K562 (cell line): ENCODE data around the gene SFI1. TPM values are rescaled to one million over a fixed set of nuclear protein-coding genes. Genes with fewer than 3 reads are reported as not detected.

Experiments
- ATAC-seq: fragments of 200-7000 bp; cut with Tn5 transposase; 3 replicates; pipeline ENCODE4 v1.9.1; 2020; ENCODE audit warnings: moderate library complexity
- BruUV-seq: library from RNA; stranded (reverse); fragments of 400-500 nt; replicated peaks from 2 replicates; lab custom pipeline; 2021; lab: Mats Ljungman, UMichigan
- CTCF ChIA-PET: fragments of 300-600 bp; formaldehyde crosslinking; extraction: SDS; loops from one replicate; lab custom pipeline; 2021; ENCODE audit warnings: low intra/inter-chr PET ratio; lab: Yijun Ruan, JAX
- POLR2A ChIA-PET: fragments of 300-600, 350-650 bp; sonication (Branson Sonifier 250); formaldehyde crosslinking; extraction: SDS; loops from one replicate; lab custom pipeline; 2021; ENCODE audit warnings: antibody characterized with exemption, inconsistent platforms; lab: Yijun Ruan, JAX
- DNase-seq, 4 experiments: peaks; one replicate each; pipeline versions ENCODE4 v3.0.0 to v3.0.0-alpha.2; 2011 to 2018; ENCODE audit warnings: low spot score in 3 of 4, mixed read lengths in 3 of 4; ENCODE audit errors: extremely low read depth in 1 of 4
- FAIRE-seq: peaks from 2 replicates; lab custom pipeline; 2011; peaks lifted over from hg19 to GRCh38; lab: Jason Lieb, UNC
- H2AFZ ChIP-seq: 2 replicates; pipeline ENCODE4 v1.6.0; 2011; ENCODE audit warnings: low read depth, low read length, control low read depth, inconsistent platforms
- H3K27ac ChIP-seq: fragments of 200-600 bp; 3 replicates; pipeline ENCODE4 v1.8.0; 2011; ENCODE audit warnings: low read depth, mild to moderate bottlenecking, control low read depth, inconsistent platforms, low read length, moderate library complexity, mixed read lengths; ENCODE audit errors: extremely low read depth
- H3K27me3 ChIP-seq, 2 experiments: fragments of 300-600 bp in 1 of 2; 2 replicates in 1 of 2; 3 replicates in 1 of 2; pipeline versions ENCODE4 v1.6.0 to v1.8.0; 2011; ENCODE audit warnings: inconsistent platforms in 2 of 2, low read length in 2 of 2, mild to moderate bottlenecking in 1 of 2, mixed read lengths in 1 of 2, moderate library complexity in 1 of 2; ENCODE audit not compliant: control insufficient read depth in 2 of 2, insufficient read depth in 2 of 2
- H3K36me3 ChIP-seq: fragments of 300-600 bp; 3 replicates; pipeline ENCODE4 v1.8.0; 2011; ENCODE audit warnings: mild to moderate bottlenecking, low read length, inconsistent platforms; ENCODE audit not compliant: control insufficient read depth, insufficient read depth
- H3K4me1 ChIP-seq, 2 experiments: fragments of 200-600 bp in 1 of 2; replicated peaks in 1 of 2; 2 replicates in 1 of 2; 3 replicates in 1 of 2; pipeline versions ENCODE4 v1.5.1 to v1.8.0; 2011; ENCODE audit warnings: inconsistent platforms in 2 of 2, low read length in 2 of 2, mild to moderate bottlenecking in 1 of 2, mixed read lengths in 1 of 2, moderate library complexity in 1 of 2; ENCODE audit not compliant: control insufficient read depth in 2 of 2, insufficient read depth in 2 of 2
- H3K4me2 ChIP-seq: 2 replicates; pipeline ENCODE4 v1.6.1; 2011; ENCODE audit warnings: low read length, control low read depth, inconsistent platforms, mixed read lengths; ENCODE audit not compliant: insufficient read depth
- H3K4me3 ChIP-seq: fragments of 200-600 bp; sonication (generic), shearing (Covaris generic); 2 replicates; pipeline ENCODE4 v1.5.1; 2016; ENCODE audit warnings: control low read depth, inconsistent platforms
- H3K79me2 ChIP-seq: fragments of 200-600 bp; 3 replicates; pipeline ENCODE4 v1.8.0; 2011; ENCODE audit warnings: low read length, inconsistent platforms; ENCODE audit not compliant: control insufficient read depth, insufficient read depth
- H3K9ac ChIP-seq, 2 experiments: 2 replicates each; pipeline versions ENCODE4 v1.6.0 to v1.6.1; 2011; ENCODE audit warnings: low read depth in 2 of 2, low read length in 2 of 2, control low read depth in 1 of 2, inconsistent platforms in 1 of 2, mild to moderate bottlenecking in 1 of 2, mixed read lengths in 1 of 2; ENCODE audit not compliant: insufficient read depth in 1 of 2
- H3K9me1 ChIP-seq: one replicate; pipeline ENCODE4 v1.6.0; 2011; ENCODE audit warnings: inconsistent platforms, mild to moderate bottlenecking, low read length, moderate library complexity; ENCODE audit not compliant: control insufficient read depth, insufficient read depth
- H3K9me3 ChIP-seq: replicated peaks from 2 replicates; pipeline ENCODE4 v1.5.1; 2011; ENCODE audit warnings: low read depth, low read length, inconsistent platforms; ENCODE audit not compliant: control insufficient read depth, insufficient read depth
- H4K20me1 ChIP-seq: replicated peaks from 2 replicates; pipeline ENCODE4 v1.6.1; 2011; ENCODE audit warnings: low read length, inconsistent platforms, mixed read lengths; ENCODE audit not compliant: control insufficient read depth, insufficient read depth
- FOXP1 ChIP-seq: sonication (generic); formaldehyde crosslinking; IDR thresholded peaks from 2 replicates; pipeline ENCODE4 v1.8.0; 2022; ENCODE audit warnings: mild to moderate bottlenecking, missing genetic modification reagents
- MCM3 ChIP-seq: fragments of 450-650 bp; IDR thresholded peaks from 2 replicates; pipeline ENCODE4 v1.6.1; 2016
- RBM14 ChIP-seq: fragments of 200-400 bp; formaldehyde crosslinking; IDR thresholded peaks from 2 replicates; pipeline ENCODE4 v1.6.1; 2018; ENCODE audit warnings: low read depth, mild to moderate bottlenecking, low read length, moderate library complexity, borderline replicate concordance; ENCODE audit not compliant: insufficient read depth
- TEAD2 ChIP-seq: fragments of 450-650 bp; IDR thresholded peaks from 2 replicates; pipeline ENCODE4 v1.6.1; 2016; ENCODE audit warnings: missing genetic modification characterization, control low read depth, missing compliant biosample characterization
- ZNF197 ChIP-seq: fragments of 200-800 bp; sonication (Bioruptor generic); IDR thresholded peaks from 2 replicates; pipeline ENCODE4 v1.6.1; 2016; ENCODE audit warnings: low read depth, missing genetic modification characterization, missing compliant biosample characterization
- ZNF212 ChIP-seq: fragments of 450-650 bp; formaldehyde crosslinking; IDR thresholded peaks from 2 replicates; pipeline ENCODE4 v1.4.0; 2020; ENCODE audit warnings: mild to moderate bottlenecking
- WGBS: fragments of 100-300 bp; shearing (Covaris generic); methylation state at CpG from one replicate; pipeline ENCODE4 v1.1.6; 2016; ENCODE audit warnings: low coverage, mixed read lengths; ENCODE audit not compliant: insufficient coverage; ENCODE audit errors: missing lambda C conversion rate; 5-methylcytosine and 5-hydroxymethylcytosine counted together
- in situ Hi-C: fragments of 300-500 bp; cut with MboI; formaldehyde crosslinking; loops from 4 replicates; pipeline ENCODE4 v1.15.0; 2018; ENCODE audit warnings: inconsistent platforms, mixed read lengths
- intact Hi-C: fragments of 100-400 bp; cut with micrococcal nuclease; formaldehyde crosslinking; loops from 2 replicates; pipeline ENCODE4 v1.14.2; 2022
- polyA plus RNA-seq, 8 experiments: library from polyadenylated mRNA; depleted of rRNA in 4 of 8; stranded (reverse) in 5 of 8; unstranded in 3 of 8; fragments of >200 nt; fragmentation: Nextera tagmentation in 2 of 8; fragmentation: Illumina TruSeq in 1 of 8; extraction: Ambion mirVana in 2 of 8; extraction: Trizol in 1 of 8; gene quantifications; 2 replicates each; pipeline versions ENCODE4 v1.2.1 to v1.2.3, GENCODE V29; 2011 to 2014; ENCODE audit warnings: inconsistent platforms in 1 of 8, missing spikeins in 1 of 8
- total RNA-seq, 7 experiments: library from RNA; depleted of rRNA in 6 of 7; stranded (reverse); fragments of >200 nt in 6 of 7; fragmentation: Illumina TruSeq in 2 of 7; extraction: Trizol in 2 of 7; gene quantifications; 2 replicates each; pipeline versions ENCODE4 v1.2.1 to v1.2.3, GENCODE V29; 2011 to 2021; ENCODE audit warnings: low replicate concordance in 1 of 7
- TF ChIP-seq, protein P1 (sequence below): fragments of 250-450 bp; sonication (Bioruptor Pico); IDR thresholded peaks from 2 replicates; pipeline ENCODE4 v1.5.0; 2022; ENCODE audit warnings: mild to moderate bottlenecking
- TF ChIP-seq, protein P2 (sequence below), 2 experiments: IDR thresholded peaks; 2 replicates each; pipeline ENCODE4 v1.6.1; 2012; ENCODE audit warnings: improper control_type of control experiment in 2 of 2, low read depth in 2 of 2, low read length in 2 of 2, borderline replicate concordance in 1 of 2
- TF ChIP-seq, protein P3 (sequence below): fragments of 450-650 bp; IDR thresholded peaks from 2 replicates; pipeline ENCODE4 v1.6.1; 2016; ENCODE audit warnings: mild to moderate bottlenecking

SFI1 gene
- total and polyA plus RNA-seq, 9 of the 15 experiments (the other 6 are each of a cell fraction or from before 2014, with no cell fraction given): 3.0 to 25.6 (median 14.1) TPM

DNA sequence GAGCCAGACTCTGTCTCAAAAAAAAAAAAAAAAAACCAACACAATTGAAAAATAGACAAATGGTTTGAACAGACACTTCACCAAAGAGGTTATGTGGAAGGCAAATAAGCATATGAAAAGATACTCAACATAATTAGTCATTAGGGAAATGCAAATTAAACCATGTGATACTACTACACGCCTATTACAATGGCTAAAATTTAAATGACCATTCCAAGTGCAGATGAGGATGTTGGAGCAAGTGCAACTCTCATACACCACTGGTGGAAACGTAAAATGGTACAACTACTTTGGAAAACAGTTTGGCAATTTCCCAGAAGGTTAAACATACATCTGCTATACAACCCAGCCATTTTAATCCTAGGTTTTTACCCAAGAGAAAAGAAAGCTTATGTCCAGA, 31.0 kb upstream of the SFI1 start:
- POLR2A ChIA-PET: no interaction called here
- Histone ChIP-seq H3K4me3 (no peak overlapping the region), H3K4me2 (no peak overlapping the region), H3K79me2 (peaks cover 6% of the 10 kb centered on the region; the same call in 1 of the 3 replicates), H3K9me1 (no peaks in the 10 kb centered on the region), H2AFZ (no peak overlapping the region), H3K36me3 (peaks cover 67% of the 10 kb centered on the region), H4K20me1 (no peaks in the 10 kb centered on the region), H3K27me3 (no peaks in the 10 kb centered on the region), H3K9me3 (no peaks in the 10 kb centered on the region), H3K27ac (no peak overlapping the region), H3K4me1 (no peaks in the 10 kb centered on the region), H3K9ac (no peak overlapping the region)
- DNase-seq: no peak
- CTCF ChIA-PET: no interaction called here
- FAIRE-seq: no peak
- BruUV-seq: no TSS peak
- intact Hi-C loops (no loop called here), in situ Hi-C loops (no loop called here)
- 95% methylated on average over 2 of the region's 2 CpGs for WGBS
- no peak for ATAC-seq
- no peak for TF ChIP-seq TEAD2
- no peak for TF ChIP-seq MCM3
- TF ChIP-seq ZNF212 (CRISPR knock-in tag): no peak
- no peak for TF ChIP-seq RBM14
- TF ChIP-seq, protein P1, sequence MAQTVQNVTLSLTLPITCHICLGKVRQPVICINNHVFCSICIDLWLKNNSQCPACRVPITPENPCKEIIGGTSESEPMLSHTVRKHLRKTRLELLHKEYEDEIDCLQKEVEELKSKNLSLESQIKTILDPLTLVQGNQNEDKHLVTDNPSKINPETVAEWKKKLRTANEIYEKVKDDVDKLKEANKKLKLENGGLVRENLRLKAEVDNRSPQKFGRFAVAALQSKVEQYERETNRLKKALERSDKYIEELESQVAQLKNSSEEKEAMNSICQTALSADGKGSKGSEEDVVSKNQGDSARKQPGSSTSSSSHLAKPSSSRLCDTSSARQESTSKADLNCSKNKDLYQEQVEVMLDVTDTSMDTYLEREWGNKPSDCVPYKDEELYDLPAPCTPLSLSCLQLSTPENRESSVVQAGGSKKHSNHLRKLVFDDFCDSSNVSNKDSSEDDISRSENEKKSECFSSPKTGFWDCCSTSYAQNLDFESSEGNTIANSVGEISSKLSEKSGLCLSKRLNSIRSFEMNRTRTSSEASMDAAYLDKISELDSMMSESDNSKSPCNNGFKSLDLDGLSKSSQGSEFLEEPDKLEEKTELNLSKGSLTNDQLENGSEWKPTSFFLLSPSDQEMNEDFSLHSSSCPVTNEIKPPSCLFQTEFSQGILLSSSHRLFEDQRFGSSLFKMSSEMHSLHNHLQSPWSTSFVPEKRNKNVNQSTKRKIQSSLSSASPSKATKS (CRISPR knock-in tag): no peak
- TF ChIP-seq, protein P2, sequence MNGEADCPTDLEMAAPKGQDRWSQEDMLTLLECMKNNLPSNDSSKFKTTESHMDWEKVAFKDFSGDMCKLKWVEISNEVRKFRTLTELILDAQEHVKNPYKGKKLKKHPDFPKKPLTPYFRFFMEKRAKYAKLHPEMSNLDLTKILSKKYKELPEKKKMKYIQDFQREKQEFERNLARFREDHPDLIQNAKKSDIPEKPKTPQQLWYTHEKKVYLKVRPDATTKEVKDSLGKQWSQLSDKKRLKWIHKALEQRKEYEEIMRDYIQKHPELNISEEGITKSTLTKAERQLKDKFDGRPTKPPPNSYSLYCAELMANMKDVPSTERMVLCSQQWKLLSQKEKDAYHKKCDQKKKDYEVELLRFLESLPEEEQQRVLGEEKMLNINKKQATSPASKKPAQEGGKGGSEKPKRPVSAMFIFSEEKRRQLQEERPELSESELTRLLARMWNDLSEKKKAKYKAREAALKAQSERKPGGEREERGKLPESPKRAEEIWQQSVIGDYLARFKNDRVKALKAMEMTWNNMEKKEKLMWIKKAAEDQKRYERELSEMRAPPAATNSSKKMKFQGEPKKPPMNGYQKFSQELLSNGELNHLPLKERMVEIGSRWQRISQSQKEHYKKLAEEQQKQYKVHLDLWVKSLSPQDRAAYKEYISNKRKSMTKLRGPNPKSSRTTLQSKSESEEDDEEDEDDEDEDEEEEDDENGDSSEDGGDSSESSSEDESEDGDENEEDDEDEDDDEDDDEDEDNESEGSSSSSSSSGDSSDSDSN (IDR thresholded peaks at IDR 0.05; ENCODE audit: borderline replicate concordance in 1 of 2, low read depth in 2 of 2, low read length in 2 of 2): no peak
- no peak for TF ChIP-seq FOXP1 (CRISPR knock-in tag)
- TF ChIP-seq, protein P3, sequence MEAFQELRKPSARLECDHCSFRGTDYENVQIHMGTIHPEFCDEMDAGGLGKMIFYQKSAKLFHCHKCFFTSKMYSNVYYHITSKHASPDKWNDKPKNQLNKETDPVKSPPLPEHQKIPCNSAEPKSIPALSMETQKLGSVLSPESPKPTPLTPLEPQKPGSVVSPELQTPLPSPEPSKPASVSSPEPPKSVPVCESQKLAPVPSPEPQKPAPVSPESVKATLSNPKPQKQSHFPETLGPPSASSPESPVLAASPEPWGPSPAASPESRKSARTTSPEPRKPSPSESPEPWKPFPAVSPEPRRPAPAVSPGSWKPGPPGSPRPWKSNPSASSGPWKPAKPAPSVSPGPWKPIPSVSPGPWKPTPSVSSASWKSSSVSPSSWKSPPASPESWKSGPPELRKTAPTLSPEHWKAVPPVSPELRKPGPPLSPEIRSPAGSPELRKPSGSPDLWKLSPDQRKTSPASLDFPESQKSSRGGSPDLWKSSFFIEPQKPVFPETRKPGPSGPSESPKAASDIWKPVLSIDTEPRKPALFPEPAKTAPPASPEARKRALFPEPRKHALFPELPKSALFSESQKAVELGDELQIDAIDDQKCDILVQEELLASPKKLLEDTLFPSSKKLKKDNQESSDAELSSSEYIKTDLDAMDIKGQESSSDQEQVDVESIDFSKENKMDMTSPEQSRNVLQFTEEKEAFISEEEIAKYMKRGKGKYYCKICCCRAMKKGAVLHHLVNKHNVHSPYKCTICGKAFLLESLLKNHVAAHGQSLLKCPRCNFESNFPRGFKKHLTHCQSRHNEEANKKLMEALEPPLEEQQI: no peak
- no peak for TF ChIP-seq ZNF197 (CRISPR knock-in tag)
